Subcutaneous adipose tissue (tissue), 4 donors: ENCODE data around the gene CARS1. TPM values are rescaled to one million over a fixed set of nuclear protein-coding genes. Genes with fewer than 3 reads are reported as not detected.
A peak's percentile ranks its signal among the peaks of the same experiment; 100 is the strongest.

Source experiments
- CTCF ChIP-seq: fragments of 450-650 bp; IDR thresholded peaks from one replicate; pipeline ENCODE4 v1.5.1; 2016; ENCODE audit warnings: low read depth, mild to moderate bottlenecking, control low read depth, antibody characterized with exemption, moderate library complexity
- small RNA-seq: library from RNA; depleted of rRNA; stranded (forward); fragments of <200 nt; gene quantifications from one replicate; pipeline ENCODE3, GENCODE V24; 2016
- total RNA-seq, 4 donors: library from RNA; depleted of rRNA; stranded (reverse); fragments of >200 nt; gene quantifications; one replicate each; pipeline ENCODE4 v1.1.0, GENCODE V29; 2016

Gene CARS1
- total RNA-seq, 4 donors from 2014 or later: 30.4 to 59.5 (median 36.1) TPM

- no peak for TF ChIP-seq CTCF
Measured at GRCh38 chr11:2951231-2952110, 105.8 kb downstream of the CARS1 start.

Small RNA genes within 50 kb of the gene (small RNA-seq; reads per million reads assigned to genes)
- gene RNU1-91P (not detected), gene SNORA54 (30.2 reads per million, percentile 95 among the genes with 10 or more reads in this experiment)

Other genes starting within 250 kb of the CARS1 start
- 100 to 1,000 TPM in 3 of 4 donors, 10 to 100 TPM in 1; 73.3 to 347 (median 166) TPM for gene CDKN1C, start 171.6 kb downstream of the CARS1 start, total RNA-seq
- 1 to 10 TPM in 2 of 4 donors, not detected in 2; 1.2 to 1.8 TPM for gene PHLDA2, start 128.0 kb downstream of the CARS1 start, total RNA-seq
- 100 to 1,000 TPM in 1 of 4 donors, 10 to 100 TPM in 3; 92.3 to 108 (median 94.9) TPM for gene NAP1L4, start 65.1 kb downstream of the CARS1 start, total RNA-seq
- gene OSBPL5, start 107.9 kb upstream of the CARS1 start, total RNA-seq: 10 to 100 TPM; 12.9 to 64.2 (median 22.3) TPM
- gene MRGPRG, start 161.4 kb upstream of the CARS1 start, total RNA-seq: not detected
- not detected for gene MRGPRE, start 175.0 kb upstream of the CARS1 start, total RNA-seq